ENCODE results near the gene PRKCZ.

PRKCZ gene

DNA sequence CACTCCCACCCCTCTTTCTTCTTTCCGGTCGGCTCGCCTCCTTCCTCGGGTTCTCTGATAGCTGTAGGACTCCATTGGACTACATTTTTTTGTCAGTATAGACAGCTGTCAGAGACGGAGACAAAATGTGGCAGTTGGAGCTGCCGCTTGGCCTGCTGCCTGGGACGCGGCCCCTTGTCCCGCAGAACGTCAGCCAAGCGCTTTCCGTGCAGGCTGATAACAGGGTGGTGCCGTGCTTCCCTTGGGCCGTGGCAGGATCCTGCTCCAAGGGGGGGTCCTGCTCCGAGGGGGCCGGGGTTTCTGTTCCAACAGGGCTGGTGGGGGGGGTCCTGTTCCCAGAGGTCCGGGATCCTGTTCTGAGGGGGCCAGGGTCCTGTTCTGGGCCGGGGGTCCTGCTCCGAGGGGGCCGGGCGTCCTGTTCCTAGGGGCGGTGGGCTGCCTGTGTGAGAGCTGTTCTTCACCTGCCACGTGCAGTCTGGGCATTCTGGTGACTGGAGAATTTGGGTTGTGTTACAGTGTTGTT lies 182.8 kb downstream of the PRKCZ start:
- no peak for DNase-seq

DNA sequence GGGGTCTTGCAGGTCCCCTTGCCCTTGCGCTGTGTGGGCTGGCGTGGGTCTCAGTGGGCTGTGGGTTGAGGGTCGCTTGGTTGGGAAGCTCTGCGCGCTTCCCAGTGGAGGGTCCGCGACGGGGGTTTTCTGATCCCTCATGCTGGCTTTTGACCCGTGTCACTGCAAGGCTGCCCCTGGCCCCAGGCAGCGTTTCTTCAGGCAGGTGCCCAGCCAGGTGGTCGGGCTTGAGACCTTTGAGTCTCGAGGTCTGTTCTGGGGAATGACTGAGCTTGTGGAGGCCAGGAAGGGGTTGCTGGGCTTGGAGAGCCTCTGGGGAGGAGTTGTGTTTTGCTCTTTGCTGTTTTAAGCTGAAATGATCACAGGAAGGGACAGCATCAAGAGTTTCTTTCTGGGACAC lies 183.3 kb downstream of the PRKCZ start:
- no peak for DNase-seq

DNA sequence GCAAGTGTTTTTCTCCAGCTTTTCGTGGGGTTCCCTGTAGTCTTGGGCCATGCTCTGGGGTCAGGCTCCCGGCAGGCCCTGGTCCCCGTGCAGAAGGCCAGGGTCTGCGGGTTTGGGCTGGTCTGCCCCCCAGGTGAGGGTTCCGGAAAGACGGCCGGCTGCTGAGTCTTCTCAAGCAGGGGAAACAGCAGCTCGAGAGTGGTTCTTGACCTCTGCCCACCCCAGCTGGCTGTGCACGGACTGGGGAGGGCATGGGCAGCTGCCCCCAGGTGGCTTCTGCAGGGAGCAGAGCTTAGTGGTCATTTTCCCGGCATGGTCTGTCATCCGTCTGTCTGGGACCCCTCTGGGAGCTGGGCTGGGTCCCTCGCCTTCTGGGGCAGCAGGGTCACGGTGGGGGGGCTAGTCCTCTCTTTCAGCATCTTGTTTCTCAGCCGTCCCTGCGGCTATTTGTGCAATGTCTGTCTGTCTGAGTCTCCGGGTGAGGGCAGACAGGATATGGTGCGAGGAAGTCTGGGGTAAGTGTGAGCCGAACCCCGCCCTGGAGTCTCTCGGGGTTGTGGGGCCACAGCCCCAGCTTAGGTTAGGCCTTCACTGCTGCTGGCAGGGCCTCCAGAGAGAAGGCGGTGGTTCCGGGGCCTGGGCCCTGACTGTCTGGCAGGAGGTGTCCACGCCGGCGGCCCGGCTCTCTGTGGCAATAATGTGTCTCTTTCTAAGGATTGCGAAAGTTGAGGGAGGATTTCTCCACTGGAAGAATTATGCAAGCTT lies 184.0 kb downstream of the PRKCZ start:
- DNase-seq: peak; percentile 39 to 51

DNA sequence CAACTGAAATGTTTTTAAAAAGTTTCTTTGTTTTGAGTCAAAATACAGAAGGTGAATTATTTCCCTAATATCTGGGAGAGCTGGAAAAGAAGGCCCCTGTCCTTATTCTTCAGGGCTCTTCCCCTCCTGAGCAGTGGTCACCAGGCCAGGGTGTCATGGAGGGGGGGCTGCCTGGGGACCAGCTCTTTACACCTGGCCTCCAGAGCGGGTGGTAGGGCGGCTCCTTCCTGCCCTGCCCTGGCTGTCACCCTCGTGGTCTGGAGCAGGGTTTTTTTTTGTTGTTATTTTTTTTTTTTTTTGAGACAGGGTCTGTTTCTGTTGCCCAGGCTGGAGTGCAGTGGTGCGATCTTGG lies 184.5 kb downstream of the PRKCZ start:
- DNase-seq: no peak
